HG03378 (cell line): Measurements from ENCODE around the gene PBX3.

ENCODE experiments used
- ATAC-seq: cut with Tn5 transposase; IDR thresholded peaks from one replicate; pipeline ENCODE4 v1.9.1; 2021; ENCODE audit warnings: mild to moderate bottlenecking, moderate library complexity; ENCODE audit not compliant: unreplicated experiment

Gene PBX3

GRCh38 chr9:126015424-126015823, 268.3 kb downstream of the PBX3 start:
- ATAC-seq: no peak

- no peak for ATAC-seq
Observed at GRCh38 chr9:126016579-126017290, 269.6 kb downstream of the PBX3 start.
